H1 (cell line): ENCODE data around the gene NSF. TPM values are rescaled to one million over a fixed set of nuclear protein-coding genes. Genes with fewer than 3 reads are reported as not detected.

Experiments
- ASH2L ChIP-seq: fragments of 200-600, 300-600 bp; sonication (generic); IDR thresholded peaks from one replicate; pipeline ENCODE4 v1.7.1; 2017; ENCODE audit warnings: low read length
- BCL11A ChIP-seq, 2 experiments: IDR thresholded peaks; one replicate each; pipeline ENCODE4 v1.6.1; 2011; ENCODE audit warnings: low read depth in 2 of 2, low read length in 2 of 2, mild to moderate bottlenecking in 2 of 2
- EZH2 ChIP-seq: fragments of 200-600 bp; sonication (generic); IDR thresholded peaks from 2 replicates; pipeline ENCODE4 v1.7.1; 2012; ENCODE audit warnings: low read depth, mild to moderate bottlenecking, moderate library complexity, low read length, inconsistent platforms; ENCODE audit not compliant: severe bottlenecking
- RAD21 ChIP-seq, 2 experiments: IDR thresholded peaks in 1 of 2; conservative IDR thresholded peaks in 1 of 2; 2 replicates each; pipeline ENCODE4 v1.6.1; 2011; ENCODE audit warnings: low read depth in 2 of 2, low read length in 2 of 2, improper control_type of control experiment in 1 of 2, inconsistent platforms in 1 of 2, mild to moderate bottlenecking in 1 of 2, moderate library complexity in 1 of 2
- RBBP5 ChIP-seq: IDR thresholded peaks from 2 replicates; pipeline ENCODE4 v1.7.1; 2012; ENCODE audit warnings: low read depth, mild to moderate bottlenecking, inconsistent platforms, low read length, moderate library complexity, borderline replicate concordance
- RNF2 ChIP-seq: fragments of 200-900, 300-1000 bp; sonication (generic); IDR thresholded peaks from 2 replicates; pipeline ENCODE4 v1.7.1; 2016; ENCODE audit warnings: borderline replicate concordance, low read depth, mild to moderate bottlenecking, antibody characterized with exemption, low read length; ENCODE audit not compliant: poor library complexity, severe bottlenecking; ENCODE audit errors: missing control alignments
- SP4 ChIP-seq: IDR thresholded peaks from 2 replicates; pipeline ENCODE4 v1.6.1; 2012; ENCODE audit warnings: low read length, inconsistent platforms
- SUZ12 ChIP-seq: fragments of 200-600 bp; sonication (generic); IDR thresholded peaks from 2 replicates; pipeline ENCODE4 v1.6.1; 2012; ENCODE audit warnings: mild to moderate bottlenecking, inconsistent platforms, low read length, moderate library complexity, mixed read lengths
- TAF1 ChIP-seq: IDR thresholded peaks from 2 replicates; pipeline ENCODE4 v1.6.1; 2011; ENCODE audit warnings: mild to moderate bottlenecking, low read depth, low read length
- TBP ChIP-seq: IDR thresholded peaks from 2 replicates; pipeline ENCODE4 v1.6.1; 2011; ENCODE audit warnings: low read depth, low read length, improper control_type of control experiment
- TCF12 ChIP-seq: IDR thresholded peaks from 2 replicates; pipeline ENCODE4 v1.6.1; 2011; ENCODE audit warnings: low read depth, mild to moderate bottlenecking, low read length
- polyA plus RNA-seq, 7 experiments: library from polyadenylated mRNA; depleted of rRNA in 3 of 7; stranded (reverse) in 5 of 7; unstranded in 2 of 7; fragments of >200 nt in 5 of 7; fragments of 200-250 nt in 2 of 7; gene quantifications; 1 replicate in 5 of 7; 2 replicates in 1 of 7; 4 replicates in 1 of 7; pipeline versions ENCODE4 v1.2.1 to v1.2.3, GENCODE V29; 2011 to 2013; ENCODE audit warnings: missing spikeins in 2 of 7, mixed read lengths in 2 of 7
- total RNA-seq: library from RNA; stranded (reverse); fragmentation: NEBNext Ultra II Directional; extraction: Animal tissue kit (Norgen Biotek cat#: 25700); gene quantifications from 2 replicates; pipeline ENCODE4 v1.2.1, GENCODE V29; 2021
- TF ChIP-seq, protein P1 (sequence below): IDR thresholded peaks from 2 replicates; pipeline ENCODE4 v1.6.1; 2012; ENCODE audit warnings: low read length, inconsistent platforms

The NSF gene
- total and polyA plus RNA-seq, 2 of the 8 experiments (the other 6 are each of a cell fraction or from before 2014, with no cell fraction given) = 13.0 to 27.7 TPM

DNA sequence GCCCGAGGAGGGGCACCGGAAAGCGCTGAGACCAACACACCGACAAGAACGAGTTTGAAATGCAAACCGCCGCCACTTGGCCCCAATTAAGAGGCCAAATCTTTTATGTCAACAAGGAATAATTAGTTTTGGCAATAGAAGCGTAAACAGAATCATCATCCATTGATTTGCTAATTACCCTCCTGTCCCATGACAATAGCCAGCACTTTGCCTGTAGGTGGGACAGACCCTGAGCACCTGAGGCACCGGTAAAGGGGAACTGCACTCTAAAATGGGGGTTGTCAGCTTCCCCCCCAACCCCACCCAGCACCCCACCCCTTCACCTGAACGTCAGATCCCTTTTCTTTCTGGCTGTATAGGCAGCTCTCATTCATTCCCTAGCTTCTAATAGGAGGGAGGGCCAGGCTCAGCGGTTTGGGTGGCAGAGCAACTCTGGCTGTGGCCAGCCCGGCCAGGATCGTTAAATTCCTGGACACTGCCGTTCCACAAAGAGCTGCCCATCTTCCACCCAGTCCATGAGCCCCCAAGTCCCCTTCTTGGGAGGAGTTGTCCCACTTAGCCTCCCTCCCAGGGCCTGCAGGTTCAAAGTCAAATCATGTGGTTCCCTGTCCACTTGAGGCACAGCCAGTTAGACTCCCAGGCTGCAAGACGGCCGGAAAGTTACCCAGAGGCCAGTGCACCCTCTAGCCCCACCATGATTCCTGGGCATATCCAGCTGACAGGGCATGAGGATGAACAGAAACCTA lies 182.2 kb downstream of the NSF start (continued):
- TF ChIP-seq TCF12 = peak; percentile 93
- TF ChIP-seq SUZ12 = peak; percentile 34; the same call in 1 of the 2 replicates
- TF ChIP-seq RAD21 (IDR thresholded peaks at IDR 0.05 in 1 of 2, conservative IDR thresholded peaks at IDR 0.05 in 1 of 2; ENCODE audit: low read depth in 2 of 2, low read length in 2 of 2) = no peak
- peak; percentile 6 for TF ChIP-seq RNF2
- TF ChIP-seq BCL11A (IDR thresholded peaks at IDR 0.05; ENCODE audit: low read depth in 2 of 2, low read length in 2 of 2) = peak; percentile 73 to 97
- TF ChIP-seq RBBP5 = no peak
- TF ChIP-seq SP4 = 0 out of 2 replicates have a peak, but pooled peaks have one; percentile 45
- TF ChIP-seq, protein P1, sequence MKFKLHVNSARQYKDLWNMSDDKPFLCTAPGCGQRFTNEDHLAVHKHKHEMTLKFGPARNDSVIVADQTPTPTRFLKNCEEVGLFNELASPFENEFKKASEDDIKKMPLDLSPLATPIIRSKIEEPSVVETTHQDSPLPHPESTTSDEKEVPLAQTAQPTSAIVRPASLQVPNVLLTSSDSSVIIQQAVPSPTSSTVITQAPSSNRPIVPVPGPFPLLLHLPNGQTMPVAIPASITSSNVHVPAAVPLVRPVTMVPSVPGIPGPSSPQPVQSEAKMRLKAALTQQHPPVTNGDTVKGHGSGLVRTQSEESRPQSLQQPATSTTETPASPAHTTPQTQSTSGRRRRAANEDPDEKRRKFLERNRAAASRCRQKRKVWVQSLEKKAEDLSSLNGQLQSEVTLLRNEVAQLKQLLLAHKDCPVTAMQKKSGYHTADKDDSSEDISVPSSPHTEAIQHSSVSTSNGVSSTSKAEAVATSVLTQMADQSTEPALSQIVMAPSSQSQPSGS = peak; percentile 75; the same call in 1 of the 2 replicates
- no peak for TF ChIP-seq EZH2
- peak; percentile 12 for TF ChIP-seq TAF1
- peak; percentile 72 for TF ChIP-seq ASH2L
- TF ChIP-seq TBP = peak; percentile 79
